HepG2 (cell line): Measurements from ENCODE around the gene LYRM1. TPM values are rescaled to one million over a fixed set of nuclear protein-coding genes. Genes with fewer than 3 reads are reported as not detected.

ENCODE experiments used
- AGO2 ChIP-seq: fragments of 200-400 bp; formaldehyde crosslinking; optimal IDR thresholded peaks from 2 replicates; pipeline ENCODE3; 2017; ENCODE audit warnings: mild to moderate bottlenecking, low read depth, low read length, moderate library complexity
- BORCS8-MEF2B ChIP-seq: sonication (generic); formaldehyde crosslinking; IDR thresholded peaks from 2 replicates; pipeline ENCODE4 v1.8.0; 2022; ENCODE audit warnings: mild to moderate bottlenecking, missing genetic modification reagents
- CREM ChIP-seq, 2 experiments: sonication (generic) in 1 of 2; formaldehyde crosslinking in 1 of 2; IDR thresholded peaks; 2 replicates each; pipeline versions ENCODE4 v1.4.0 to v1.6.1; 2016 to 2020; ENCODE audit warnings: antibody characterized with exemption in 1 of 2, mild to moderate bottlenecking in 1 of 2, missing genetic modification reagents in 1 of 2
- FOXO1 ChIP-seq: sonication (generic); formaldehyde crosslinking; IDR thresholded peaks from 2 replicates; pipeline ENCODE4 v1.4.0; 2020; ENCODE audit warnings: missing genetic modification reagents
- GMEB1 ChIP-seq: sonication (generic); formaldehyde crosslinking; IDR thresholded peaks from 2 replicates; pipeline ENCODE4 v1.5.1; 2020; ENCODE audit warnings: missing genetic modification reagents, mild to moderate bottlenecking, borderline replicate concordance
- HHEX ChIP-seq: IDR thresholded peaks from 2 replicates; pipeline ENCODE4 v1.6.1; 2016; ENCODE audit warnings: control low read depth
- KLF6 ChIP-seq: IDR thresholded peaks from 2 replicates; pipeline ENCODE4 v1.8.0; 2016; ENCODE audit warnings: missing biosample characterization, missing genetic modification reagents
- LCORL ChIP-seq, 2 experiments: fragments of 450-650 bp in 1 of 2; sonication (generic) in 1 of 2; formaldehyde crosslinking in 1 of 2; IDR thresholded peaks; 2 replicates each; pipeline versions ENCODE4 v1.5.0 to v1.6.1; 2017 to 2020; ENCODE audit warnings: antibody characterized with exemption in 1 of 2, missing genetic modification reagents in 1 of 2
- MXD4 ChIP-seq: IDR thresholded peaks from 2 replicates; pipeline ENCODE4 v1.6.1; 2016; ENCODE audit warnings: mild to moderate bottlenecking, missing biosample characterization, missing genetic modification reagents
- POLR2AphosphoS5 ChIP-seq: IDR thresholded peaks from 2 replicates; pipeline ENCODE4 v1.6.1; 2012; ENCODE audit warnings: low read depth, low read length
- PRDM10 ChIP-seq: sonication (generic); formaldehyde crosslinking; IDR thresholded peaks from 2 replicates; pipeline ENCODE4 v1.4.0; 2020; ENCODE audit warnings: low read depth, missing genetic modification reagents
- RNF2 ChIP-seq: fragments of 450-650 bp; conservative IDR thresholded peaks from 2 replicates; pipeline ENCODE4 v1.6.1; 2016; ENCODE audit warnings: low read depth
- SIX4 ChIP-seq: sonication (generic); formaldehyde crosslinking; IDR thresholded peaks from 2 replicates; pipeline ENCODE4 v1.4.0; 2020; ENCODE audit warnings: missing genetic modification reagents
- SYNCRIP ChIP-seq: fragments of 200-400 bp; formaldehyde crosslinking; IDR thresholded peaks from 2 replicates; pipeline ENCODE4 v1.6.1; 2018; ENCODE audit warnings: mild to moderate bottlenecking, low read depth, low read length; ENCODE audit not compliant: insufficient read depth
- THAP11 ChIP-seq: IDR thresholded peaks from 2 replicates; pipeline ENCODE4 v1.6.1; 2016; ENCODE audit warnings: missing biosample characterization, missing genetic modification reagents
- ZBTB38 ChIP-seq: sonication (generic); formaldehyde crosslinking; IDR thresholded peaks from 2 replicates; pipeline ENCODE4 v1.5.1; 2020; ENCODE audit warnings: mild to moderate bottlenecking, missing genetic modification reagents
- ZNF101 ChIP-seq: sonication (generic); formaldehyde crosslinking; IDR thresholded peaks from 2 replicates; pipeline ENCODE4 v1.4.0; 2020; ENCODE audit warnings: mild to moderate bottlenecking, low read depth, missing genetic modification reagents, borderline replicate concordance
- ZNF232 ChIP-seq: sonication (generic); formaldehyde crosslinking; IDR thresholded peaks from 2 replicates; pipeline ENCODE4 v1.4.0; 2020; ENCODE audit warnings: missing genetic modification reagents, borderline replicate concordance
- ZNF251 ChIP-seq: sonication (generic); formaldehyde crosslinking; IDR thresholded peaks from 2 replicates; pipeline ENCODE4 v1.9.0; 2021; ENCODE audit warnings: mild to moderate bottlenecking, missing genetic modification reagents
- ZNF282 ChIP-seq: fragments of 450-650 bp; IDR thresholded peaks from 2 replicates; pipeline ENCODE4 v1.6.1; 2018; ENCODE audit not compliant: partially characterized antibody
- ZNF441 ChIP-seq: sonication (generic); formaldehyde crosslinking; IDR thresholded peaks from 2 replicates; pipeline ENCODE4 v1.7.0; 2021; ENCODE audit warnings: missing genetic modification reagents, borderline replicate concordance
- ZNF510 ChIP-seq: sonication (generic); formaldehyde crosslinking; IDR thresholded peaks from 2 replicates; pipeline ENCODE4 v1.4.0; 2020; ENCODE audit warnings: low read depth, mild to moderate bottlenecking, missing genetic modification reagents
- polyA plus RNA-seq, 8 experiments: library from polyadenylated mRNA; depleted of rRNA in 3 of 8; stranded (reverse) in 7 of 8; unstranded in 1 of 8; fragments of >200 nt; fragmentation: Illumina TruSeq in 4 of 8; extraction: Trizol in 4 of 8; gene quantifications; 2 replicates each; pipeline versions ENCODE4 v1.2.1 to v1.2.3, GENCODE V29; 2011 to 2016; ENCODE audit warnings: low read depth in 4 of 8, missing spikeins in 1 of 8, mixed read lengths in 1 of 8; ENCODE audit not compliant: insufficient read depth in 1 of 8
- total RNA-seq, 5 experiments: library from RNA; depleted of rRNA; stranded (reverse); fragments of >200 nt; fragmentation: Illumina TruSeq; extraction: Trizol; gene quantifications; 2 replicates each; pipeline ENCODE4 v1.2.3, GENCODE V29; 2016; ENCODE audit warnings: low read depth in 1 of 5
- TF ChIP-seq, protein P1 (sequence below): sonication (generic); formaldehyde crosslinking; IDR thresholded peaks from 2 replicates; pipeline ENCODE4 v1.4.0; 2020; ENCODE audit warnings: missing genetic modification reagents
- TF ChIP-seq, protein P2 (sequence below): conservative IDR thresholded peaks from 2 replicates; pipeline ENCODE4 v1.6.1; 2018; ENCODE audit warnings: missing genetic modification reagents

The LYRM1 gene
- total and polyA plus RNA-seq, 2 of the 13 experiments (the other 11 are each of a cell fraction or from before 2014, with no cell fraction given), result 59.2 to 82.6 TPM

GRCh38 chr16:20854963-20855362, 45.6 kb upstream of the LYRM1 start (continued):
- TF ChIP-seq CREM (IDR thresholded peaks at IDR 0.05) (peak; percentile 51; the same call in 1 of the 2 replicates), CREM (CRISPR knock-in tag; IDR thresholded peaks at IDR 0.05) (no peak), RNF2 (no peak), AGO2 (no peak), ZNF441 (no peak), BORCS8-MEF2B (no peak), ZNF282 (no peak), SYNCRIP (no peak), POLR2AphosphoS5 (no peak), THAP11 (CRISPR knock-in tag) (no peak), LCORL (IDR thresholded peaks at IDR 0.05) (no peak), LCORL (CRISPR knock-in tag; IDR thresholded peaks at IDR 0.05) (no peak), ZNF251 (CRISPR knock-in tag) (no peak), ZNF232 (CRISPR knock-in tag) (no peak), ZBTB38 (CRISPR knock-in tag) (no peak), GMEB1 (CRISPR knock-in tag) (peak; percentile 43; the same call in 1 of the 2 replicates), SIX4 (CRISPR knock-in tag) (no peak), KLF6 (CRISPR knock-in tag) (no peak), PRDM10 (CRISPR knock-in tag) (no peak), FOXO1 (CRISPR knock-in tag) (no peak), ZNF510 (no peak), HHEX (CRISPR knock-in tag) (peak; percentile 67), ZNF101 (CRISPR knock-in tag) (no peak), MXD4 (CRISPR knock-in tag) (no peak)
- TF ChIP-seq, protein P1, sequence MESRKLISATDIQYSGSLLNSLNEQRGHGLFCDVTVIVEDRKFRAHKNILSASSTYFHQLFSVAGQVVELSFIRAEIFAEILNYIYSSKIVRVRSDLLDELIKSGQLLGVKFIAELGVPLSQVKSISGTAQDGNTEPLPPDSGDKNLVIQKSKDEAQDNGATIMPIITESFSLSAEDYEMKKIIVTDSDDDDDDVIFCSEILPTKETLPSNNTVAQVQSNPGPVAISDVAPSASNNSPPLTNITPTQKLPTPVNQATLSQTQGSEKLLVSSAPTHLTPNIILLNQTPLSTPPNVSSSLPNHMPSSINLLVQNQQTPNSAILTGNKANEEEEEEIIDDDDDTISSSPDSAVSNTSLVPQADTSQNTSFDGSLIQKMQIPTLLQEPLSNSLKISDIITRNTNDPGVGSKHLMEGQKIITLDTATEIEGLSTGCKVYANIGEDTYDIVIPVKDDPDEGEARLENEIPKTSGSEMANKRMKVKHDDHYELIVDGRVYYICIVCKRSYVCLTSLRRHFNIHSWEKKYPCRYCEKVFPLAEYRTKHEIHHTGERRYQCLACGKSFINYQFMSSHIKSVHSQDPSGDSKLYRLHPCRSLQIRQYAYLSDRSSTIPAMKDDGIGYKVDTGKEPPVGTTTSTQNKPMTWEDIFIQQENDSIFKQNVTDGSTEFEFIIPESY (CRISPR knock-in tag), result peak; percentile 57
- TF ChIP-seq, protein P2, sequence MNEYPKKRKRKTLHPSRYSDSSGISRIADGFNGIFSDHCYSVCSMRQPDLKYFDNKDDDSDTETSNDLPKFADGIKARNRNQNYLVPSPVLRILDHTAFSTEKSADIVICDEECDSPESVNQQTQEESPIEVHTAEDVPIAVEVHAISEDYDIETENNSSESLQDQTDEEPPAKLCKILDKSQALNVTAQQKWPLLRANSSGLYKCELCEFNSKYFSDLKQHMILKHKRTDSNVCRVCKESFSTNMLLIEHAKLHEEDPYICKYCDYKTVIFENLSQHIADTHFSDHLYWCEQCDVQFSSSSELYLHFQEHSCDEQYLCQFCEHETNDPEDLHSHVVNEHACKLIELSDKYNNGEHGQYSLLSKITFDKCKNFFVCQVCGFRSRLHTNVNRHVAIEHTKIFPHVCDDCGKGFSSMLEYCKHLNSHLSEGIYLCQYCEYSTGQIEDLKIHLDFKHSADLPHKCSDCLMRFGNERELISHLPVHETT (CRISPR knock-in tag), result no peak
